Measurements from ENCODE around the gene BHLHE41. TPM values are rescaled to one million over a fixed set of nuclear protein-coding genes. Genes with fewer than 3 reads are reported as not detected.

Gene BHLHE41
- total and polyA plus RNA-seq, 9 of the 15 experiments (the other 6 are each of a cell fraction or from before 2014, with no cell fraction given), result not detected

GRCh38 chr12:26150736-26151450 lies 26.1 kb upstream of the BHLHE41 start:
- Histone ChIP-seq H2AFZ (ENCODE audit: low read depth, low read length) (no peak overlapping the region), H3K4me3 (no peak overlapping the region), H3K79me2 (ENCODE audit: control insufficient read depth, insufficient read depth, low read length) (no peaks in the 10 kb centered on the region), H3K36me3 (ENCODE audit: control insufficient read depth, insufficient read depth, low read length) (no peaks in the 10 kb centered on the region), H4K20me1 (replicated peaks; ENCODE audit: control insufficient read depth, insufficient read depth, low read length) (no peaks in the 10 kb centered on the region), H3K27me3 (ENCODE audit: control insufficient read depth in 2 of 2, insufficient read depth in 2 of 2, low read length in 2 of 2) (peaks cover 2 to 4% of the 10 kb centered on the region in 2 experiments; a peak in 4 of 5 replicates), H3K9me3 (replicated peaks; ENCODE audit: control insufficient read depth, insufficient read depth, low read depth, low read length) (no peaks in the 10 kb centered on the region), H3K9me1 (ENCODE audit: control insufficient read depth, insufficient read depth, low read length) (no peaks in the 10 kb centered on the region), H3K4me2 (ENCODE audit: insufficient read depth, low read length) (no peak overlapping the region), H3K4me1 (replicated peaks in 1 of 2; ENCODE audit: control insufficient read depth in 2 of 2, insufficient read depth in 2 of 2, low read length in 2 of 2) (no peaks in the 10 kb centered on the region; a peak in 1 of 5 replicates), H3K9ac (ENCODE audit: insufficient read depth in 1 of 2, low read depth in 2 of 2, low read length in 2 of 2) (no peak overlapping the region), H3K27ac (ENCODE audit: extremely low read depth, low read depth, low read length) (no peak overlapping the region)
- FAIRE-seq (no peak), ATAC-seq (no peak), DNase-seq (ENCODE audit: extremely low read depth in 1 of 4, low spot score in 3 of 4) (no peak)
- TF ChIP-seq EGR1 (conservative IDR thresholded peaks at IDR 0.05), result no peak
- no peak for TF ChIP-seq TAF9B (IDR thresholded peaks at IDR 0.05; ENCODE audit: partially characterized antibody)
- TF ChIP-seq ZBTB33 (CRISPR knock-in tag; IDR thresholded peaks at IDR 0.05), result no peak
- TF ChIP-seq TSC22D4 (tag; IDR thresholded peaks at IDR 0.05), result no peak
- no peak for TF ChIP-seq AFF1 (IDR thresholded peaks at IDR 0.05; ENCODE audit: low read depth in 1 of 2, partially characterized antibody in 2 of 2)
- no peak for TF ChIP-seq ZEB2 (IDR thresholded peaks at IDR 0.05)
- no peak for TF ChIP-seq KAT2B (IDR thresholded peaks at IDR 0.05; ENCODE audit: low read depth, low read length)
- no peak for TF ChIP-seq PRPF4 (IDR thresholded peaks at IDR 0.05; ENCODE audit: insufficient read depth, low read depth, low read length, poor library complexity, severe bottlenecking)
- no peak for TF ChIP-seq ZNF263 (CRISPR knock-in tag; IDR thresholded peaks at IDR 0.05; ENCODE audit: borderline replicate concordance)
- no peak for TF ChIP-seq SIX5 (IDR thresholded peaks at IDR 0.05; ENCODE audit: borderline replicate concordance in 1 of 2, insufficient read depth in 1 of 2, low read depth in 1 of 2, low read length in 2 of 2)
- no peak for TF ChIP-seq ZNF277 (CRISPR knock-in tag; IDR thresholded peaks at IDR 0.05; ENCODE audit: borderline replicate concordance)
- no TSS peak for BruUV-seq (replicated peaks)
- intact Hi-C loops (cut with micrococcal nuclease), result no loop called here
- CTCF ChIA-PET (ENCODE audit: low intra/inter-chr PET ratio), result no interaction called here
- POLR2A ChIA-PET, result interaction anchor here (1.4 kb wide), 1 partner anchor 32 kb away, joined by 3 read pairs; no protein-coding TSS in a partner anchor
- 0% methylated on average over 2 of the region's 2 CpGs for WGBS (ENCODE audit: insufficient coverage, low coverage, missing lambda C conversion rate)
- in situ Hi-C loops (cut with MboI), result no loop called here

Data from K562 (cell line).